ENCODE results near the gene EDA. TPM values are rescaled to one million over a fixed set of nuclear protein-coding genes. Genes with fewer than 3 reads are reported as not detected.

The EDA gene
- total RNA-seq, 1 donor from 2014 or later, result 6.1 TPM

- no peak for TF ChIP-seq POLR2A (IDR thresholded peaks at IDR 0.05)
- no peak for TF ChIP-seq POLR2AphosphoS5 (IDR thresholded peaks at IDR 0.05; ENCODE audit: insufficient read depth in 1 of 2, low read depth in 1 of 2)
- intact Hi-C loops (cut with DNase I), result no loop called here
- Histone ChIP-seq H3K4me1 (no peaks in the 10 kb centered on the region), H3K27ac (no peak within 1 kb of the TSS), H3K9me3 (no peaks in the 10 kb centered on the region), H3K36me3 (no peaks in the 10 kb centered on the region), H3K27me3 (no peaks in the 10 kb centered on the region), H3K4me3 (no peak within 1 kb of the TSS)
- no peak for DNase-seq (ENCODE audit: extremely low spot score in 2 of 2)
These were observed 446.2 kb downstream of the EDA start, which contains the start of gene OTUD6A for GRCh38 chrX:70062076-70062475. Gene OTUD6A, plus strand, starts transcription at chrX:70062457. Its CDS starts 68 bp downstream, at chrX:70062525.

GRCh38 chrX:70062961-70063550 is 447.1 kb downstream of the EDA start:
- no peak overlapping the region for H3K27ac ChIP-seq
- no peaks in the 10 kb centered on the region for H3K9me3 ChIP-seq
- intact Hi-C loops (cut with DNase I), result no loop called here
- TF ChIP-seq POLR2A (IDR thresholded peaks at IDR 0.05) (no peak), POLR2AphosphoS5 (IDR thresholded peaks at IDR 0.05; ENCODE audit: insufficient read depth in 1 of 2, low read depth in 1 of 2) (no peak), CTCF (IDR thresholded peaks at IDR 0.05) (no peak)
- no peaks in the 10 kb centered on the region for H3K4me1 ChIP-seq
- no peaks in the 10 kb centered on the region for H3K27me3 ChIP-seq
- no peaks in the 10 kb centered on the region for H3K36me3 ChIP-seq
- DNase-seq (ENCODE audit: extremely low spot score in 2 of 2), result peak in 1 of 2 donors; percentile 64
- no peak overlapping the region for H3K4me3 ChIP-seq

- peak in 1 of 2 donors; percentile 67 for DNase-seq (ENCODE audit: extremely low spot score in 2 of 2)
- H3K27me3 ChIP-seq, result no peaks in the 10 kb centered on the region
These were observed 450.7 kb downstream of the EDA start for GRCh38 chrX:70066646-70067045.

GRCh38 chrX:70079297-70079696 is 463.4 kb downstream of the EDA start:
- Histone ChIP-seq H3K27ac (no peak overlapping the region), H3K36me3 (no peaks in the 10 kb centered on the region), H3K4me3 (no peak overlapping the region), H3K27me3 (no peaks in the 10 kb centered on the region), H3K9me3 (no peaks in the 10 kb centered on the region), H3K4me1 (no peaks in the 10 kb centered on the region)
- intact Hi-C loops (cut with DNase I), result no loop called here
- DNase-seq (ENCODE audit: extremely low spot score in 2 of 2), result no peak
- TF ChIP-seq POLR2AphosphoS5 (IDR thresholded peaks at IDR 0.05; ENCODE audit: insufficient read depth in 1 of 2, low read depth in 1 of 2), result no peak
- no peak for TF ChIP-seq POLR2A (IDR thresholded peaks at IDR 0.05)
- no peak for TF ChIP-seq CTCF (IDR thresholded peaks at IDR 0.05)

More at GRCh38 chrX:70066646-70067045, 450.7 kb downstream of the EDA start:
- intact Hi-C loops (cut with DNase I), result no loop called here
- H3K27ac ChIP-seq, result no peak overlapping the region
- TF ChIP-seq CTCF (IDR thresholded peaks at IDR 0.05), result no peak
- no peak for TF ChIP-seq POLR2A (IDR thresholded peaks at IDR 0.05)
- no peak for TF ChIP-seq POLR2AphosphoS5 (IDR thresholded peaks at IDR 0.05; ENCODE audit: insufficient read depth in 1 of 2, low read depth in 1 of 2)
- H3K4me1 ChIP-seq, result no peaks in the 10 kb centered on the region
- H3K4me3 ChIP-seq, result no peak overlapping the region
- H3K9me3 ChIP-seq, result no peaks in the 10 kb centered on the region
- H3K36me3 ChIP-seq, result no peaks in the 10 kb centered on the region

- no peaks in the 10 kb centered on the region for H3K4me1 ChIP-seq
- DNase-seq (ENCODE audit: extremely low spot score in 2 of 2), result no peak
- intact Hi-C loops (cut with DNase I), result no loop called here
- no peaks in the 10 kb centered on the region for H3K27me3 ChIP-seq
- H3K27ac ChIP-seq, result no peak overlapping the region
- H3K9me3 ChIP-seq, result no peaks in the 10 kb centered on the region
- no peaks in the 10 kb centered on the region for H3K36me3 ChIP-seq
- no peak overlapping the region for H3K4me3 ChIP-seq
- TF ChIP-seq POLR2A (IDR thresholded peaks at IDR 0.05) (no peak), POLR2AphosphoS5 (IDR thresholded peaks at IDR 0.05; ENCODE audit: insufficient read depth in 1 of 2, low read depth in 1 of 2) (no peak)
These were observed 464.0 kb downstream of the EDA start for GRCh38 chrX:70079870-70080269.

- intact Hi-C loops (cut with DNase I), result no loop called here
- no peak for DNase-seq (ENCODE audit: extremely low spot score in 2 of 2)
- no peak overlapping the region for H3K4me3 ChIP-seq
- H3K27me3 ChIP-seq, result no peaks in the 10 kb centered on the region
- no peak overlapping the region for H3K27ac ChIP-seq
- H3K9me3 ChIP-seq, result no peaks in the 10 kb centered on the region
- no peaks in the 10 kb centered on the region for H3K4me1 ChIP-seq
- TF ChIP-seq CTCF (IDR thresholded peaks at IDR 0.05) (no peak), POLR2A (IDR thresholded peaks at IDR 0.05) (no peak), POLR2AphosphoS5 (IDR thresholded peaks at IDR 0.05; ENCODE audit: insufficient read depth in 1 of 2, low read depth in 1 of 2) (no peak)
- no peaks in the 10 kb centered on the region for H3K36me3 ChIP-seq
These were observed 466.8 kb downstream of the EDA start for GRCh38 chrX:70082723-70083122.

Data from vagina (tissue), 2 donors.